GM18498 (cell line): ENCODE data around the gene AKT2.
"Not testable (repeated sequence)": the region's sequence is repeated elsewhere in the genome, so short reads cannot be mapped to it uniquely, and the experiment has no call there.

Experiments
- ATAC-seq: cut with Tn5 transposase; IDR thresholded peaks from one replicate; pipeline ENCODE4 v1.9.1; 2021; ENCODE audit warnings: mild to moderate bottlenecking, moderate library complexity; ENCODE audit not compliant: unreplicated experiment

Gene AKT2

DNA sequence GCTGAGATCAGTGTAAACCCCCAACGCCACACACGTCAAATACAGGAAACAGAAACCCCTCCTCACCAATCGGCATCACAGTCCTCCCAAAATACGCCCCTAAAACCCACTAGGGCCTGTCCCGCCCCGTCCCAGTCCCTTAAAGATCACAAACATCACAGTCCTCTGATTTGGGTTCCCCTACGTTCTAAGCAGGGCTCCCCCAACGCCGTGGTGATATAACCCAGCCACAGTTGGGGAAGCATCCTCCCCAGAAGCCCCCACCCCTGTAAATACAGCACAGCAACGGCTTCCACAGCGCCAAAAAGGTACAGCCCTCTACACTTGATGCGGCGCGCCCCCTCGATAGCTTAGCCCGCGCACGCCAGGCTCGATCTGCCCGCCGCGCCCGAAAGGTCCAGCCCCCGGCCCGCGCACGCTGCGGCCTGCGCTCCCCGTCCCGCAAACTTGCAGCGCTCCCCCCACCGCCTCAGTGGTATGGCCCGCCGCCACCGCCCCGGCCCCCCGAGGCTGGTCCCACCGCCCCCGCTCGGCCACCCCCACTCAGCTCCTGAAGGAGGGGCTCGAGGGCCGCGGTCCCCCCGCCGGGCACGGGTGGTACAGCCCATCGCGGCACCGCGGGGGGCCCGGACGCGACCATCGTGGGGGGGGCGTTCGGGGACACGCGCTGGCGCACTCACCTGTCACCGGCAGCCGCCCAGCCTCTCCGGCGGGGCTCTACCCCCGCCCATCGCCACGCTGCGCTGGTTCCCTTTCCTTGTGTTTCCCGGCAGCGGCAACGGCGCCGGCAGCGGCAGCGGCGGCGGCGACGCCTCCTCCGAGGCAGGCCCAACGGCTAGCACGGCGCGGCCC is at the start of gene AKT2:
Gene AKT2, minus strand, starts transcription at position 845 of the 852 bp plus-strand sequence. CDS start 20,078 bp downstream, outside the sequence.
- peak; percentile 40 for ATAC-seq

DNA sequence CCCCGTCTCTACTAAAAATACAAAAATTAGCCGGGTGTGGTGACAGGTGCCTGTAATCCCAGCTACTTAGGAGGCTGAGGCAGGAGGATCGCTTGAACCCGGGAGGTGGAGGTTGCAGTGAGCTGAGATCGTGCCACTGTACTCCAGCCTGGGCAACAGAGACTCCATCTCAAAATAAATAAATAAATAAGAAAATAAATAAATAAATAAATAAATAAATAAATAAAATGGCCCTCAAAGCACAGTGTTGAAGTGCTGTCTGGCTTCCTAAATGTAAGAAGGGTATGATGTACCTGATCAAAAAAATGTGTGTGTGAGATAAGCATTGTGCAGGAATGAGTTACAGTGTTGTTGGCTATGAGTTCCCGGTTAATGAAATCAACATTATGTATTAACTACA is 47.9 kb upstream of the AKT2 start:
- ATAC-seq, result not testable (repeated sequence)

DNA sequence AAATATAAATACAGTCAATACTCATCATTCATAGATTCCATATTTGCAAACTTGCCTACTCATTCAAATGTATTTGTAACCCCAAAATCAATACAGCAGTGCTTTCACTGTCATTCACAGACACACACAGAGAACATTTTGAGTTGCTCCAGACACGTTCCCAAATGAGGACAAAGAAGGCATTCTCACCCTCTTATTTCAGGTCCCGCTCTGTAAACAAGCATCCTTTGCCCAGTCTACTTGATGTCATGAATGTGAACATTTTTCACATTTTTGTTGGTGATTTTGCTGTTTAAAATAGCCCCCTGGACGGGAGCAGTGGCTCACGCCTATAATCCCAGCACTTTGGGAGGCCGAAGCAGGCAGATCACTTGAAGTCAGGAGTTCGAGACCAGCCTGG is 47.5 kb upstream of the AKT2 start:
- no peak for ATAC-seq

DNA sequence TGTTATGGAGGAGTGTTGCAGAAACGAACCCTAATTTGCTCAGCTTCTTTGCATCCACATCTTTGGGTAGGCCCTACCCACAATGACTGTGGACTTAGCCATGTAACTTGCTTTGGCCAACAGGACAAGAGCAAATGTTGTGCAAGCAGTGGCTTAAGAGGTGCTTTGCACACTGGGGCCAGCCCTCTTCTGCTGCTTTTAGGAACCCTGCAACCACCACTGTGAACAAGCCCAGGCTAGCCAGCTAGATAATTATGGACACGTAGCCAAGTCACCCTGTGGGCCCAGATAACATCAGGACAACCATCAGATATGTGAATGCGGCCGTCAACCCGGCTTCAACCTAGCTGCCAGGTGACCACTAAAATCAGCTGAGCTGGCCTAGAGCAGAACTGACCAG is 45.9 kb upstream of the AKT2 start:
- ATAC-seq, result no peak

DNA sequence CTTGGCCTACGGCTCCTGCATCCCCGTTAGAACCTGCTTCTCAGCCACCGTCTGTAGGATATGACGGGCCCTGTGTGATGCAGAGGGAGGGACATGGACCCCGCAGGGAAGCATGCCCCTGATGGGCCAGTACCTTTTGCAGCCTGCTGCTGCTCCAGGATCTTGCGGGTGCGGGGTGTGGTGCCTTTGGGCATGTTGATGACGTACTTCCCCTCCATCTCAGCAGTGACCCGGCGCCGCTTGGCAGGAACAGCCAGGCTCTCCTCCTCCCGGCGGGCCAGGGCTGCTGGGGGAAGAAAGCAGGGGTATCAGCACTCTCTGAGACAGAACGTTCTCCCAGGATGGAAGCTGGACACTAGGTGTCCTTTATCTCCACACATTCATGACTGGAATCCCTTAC is 41.1 kb upstream of the AKT2 start:
- ATAC-seq, result no peak

DNA sequence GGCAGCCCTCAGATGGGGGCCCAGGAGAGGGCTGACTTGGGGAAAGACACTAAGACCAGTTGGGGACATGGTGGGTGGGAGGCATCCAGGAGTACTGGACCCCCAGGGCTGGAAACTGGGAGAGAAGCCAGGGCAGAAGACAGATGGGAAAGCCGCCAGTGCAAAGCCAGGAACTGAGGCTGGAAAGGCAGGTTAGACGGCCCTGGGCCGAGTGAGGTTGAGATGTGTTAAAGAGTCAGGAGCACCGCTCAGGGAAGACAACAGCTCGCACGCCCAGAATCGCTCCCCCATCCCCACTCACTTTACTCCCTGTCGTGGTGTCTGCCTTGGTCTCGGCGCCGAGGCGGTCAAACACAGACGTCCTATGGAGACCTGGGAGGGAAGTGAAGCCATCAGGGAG is 38.6 kb upstream of the AKT2 start:
- no peak for ATAC-seq

DNA sequence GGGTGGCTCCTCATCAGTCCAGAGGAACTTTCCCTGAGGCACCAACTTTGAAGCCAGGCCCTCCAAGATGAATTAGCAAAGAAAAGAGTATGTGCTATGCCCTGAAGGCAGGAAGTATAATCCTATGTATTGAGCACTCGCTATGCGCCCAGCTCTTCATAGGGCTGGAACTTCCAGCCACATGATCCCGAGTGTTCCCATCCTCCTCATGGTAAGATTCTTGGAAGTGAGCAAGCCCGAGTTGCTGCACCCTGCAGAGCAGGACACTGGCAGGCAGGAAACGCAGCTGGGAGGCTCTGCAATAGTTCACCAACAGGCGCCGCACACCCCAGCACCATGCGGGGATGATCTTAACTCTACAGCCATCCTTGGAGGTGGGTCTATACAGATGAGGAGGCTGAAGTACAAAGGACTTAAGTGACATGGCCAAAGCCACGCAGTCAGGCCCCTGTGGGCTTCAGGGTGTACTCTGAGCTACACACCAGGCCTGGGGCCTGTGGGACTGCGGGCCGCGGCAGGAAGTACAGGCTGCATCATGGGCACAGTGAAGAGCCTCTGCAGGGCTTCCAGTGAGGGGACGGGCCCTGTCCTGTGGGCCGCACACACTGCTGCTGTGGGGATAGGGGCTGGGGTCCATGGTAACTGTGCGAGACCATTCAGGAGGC is 37.9 kb upstream of the AKT2 start:
- no peak for ATAC-seq

DNA sequence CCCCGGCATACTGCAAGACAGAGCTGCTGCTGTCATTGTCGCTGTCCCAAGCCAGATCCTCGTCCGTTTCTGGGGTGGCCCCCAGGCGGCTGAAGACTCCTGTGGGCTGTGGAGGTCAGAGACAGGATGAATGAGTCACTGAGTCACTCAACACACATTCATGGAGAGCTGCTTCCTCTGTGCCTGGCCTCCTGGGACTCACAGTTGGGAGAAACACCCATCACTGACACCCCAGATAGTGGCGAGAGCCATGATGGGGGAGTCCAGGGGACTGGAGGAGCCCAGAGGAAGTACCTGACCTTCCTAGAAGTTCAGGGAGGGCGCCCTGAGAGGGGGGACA is 37.1 kb upstream of the AKT2 start:
- ATAC-seq, result no peak

DNA sequence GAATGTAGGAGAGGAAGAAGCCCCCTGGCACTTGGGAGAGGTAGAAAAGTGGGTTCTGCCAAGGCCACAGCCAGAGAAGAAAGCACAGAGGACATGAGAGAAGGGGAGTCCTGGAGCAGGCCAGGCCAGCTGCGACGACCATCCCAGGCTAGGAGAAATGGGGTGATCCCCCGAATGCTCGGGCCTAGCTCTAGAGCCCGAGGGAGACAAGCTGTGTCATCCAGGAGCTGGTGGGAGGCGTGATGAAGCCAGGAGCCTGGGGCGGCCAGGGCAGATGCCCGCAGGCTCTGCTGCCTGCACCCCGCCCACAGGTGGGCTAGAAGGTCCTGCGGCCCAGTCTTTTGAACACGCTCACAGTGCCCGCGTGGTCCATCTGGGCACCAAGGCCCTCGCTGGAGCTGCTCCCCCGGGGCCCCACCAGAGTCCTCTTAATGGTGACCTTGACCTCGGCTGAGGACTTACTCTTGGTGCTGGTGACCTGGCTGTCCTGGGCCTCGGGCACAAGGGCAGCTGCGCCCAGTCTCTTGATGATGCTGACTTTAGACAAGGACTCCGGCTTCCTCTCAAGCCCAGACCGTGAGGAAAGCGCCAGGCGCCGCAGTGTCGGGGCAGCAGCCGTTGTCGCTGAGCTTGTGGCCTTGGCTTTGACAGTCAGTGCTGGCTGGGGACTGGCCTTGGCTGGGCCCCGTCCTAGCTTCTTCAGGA is 36.6 kb upstream of the AKT2 start:
- no peak for ATAC-seq

DNA sequence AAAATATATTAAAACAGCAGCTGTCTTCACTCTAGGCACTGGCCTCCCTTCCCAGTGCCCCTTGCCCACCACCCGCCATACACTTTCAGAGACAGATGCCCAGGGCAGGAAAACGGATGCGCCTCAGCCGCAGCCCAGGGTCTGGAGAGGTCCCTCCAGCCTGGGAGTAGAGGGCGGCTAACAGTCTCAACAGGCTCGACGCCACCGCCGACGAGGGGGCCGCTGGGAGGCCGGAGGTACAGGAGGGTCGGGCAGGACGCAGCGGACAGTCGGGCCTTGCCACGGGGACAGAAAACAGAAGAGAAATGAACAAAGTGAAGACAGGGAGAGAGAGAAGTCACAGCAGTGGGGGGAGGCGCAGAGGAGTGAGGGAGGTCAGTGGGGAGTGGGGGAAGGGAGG is 35.9 kb upstream of the AKT2 start:
- no peak for ATAC-seq

DNA sequence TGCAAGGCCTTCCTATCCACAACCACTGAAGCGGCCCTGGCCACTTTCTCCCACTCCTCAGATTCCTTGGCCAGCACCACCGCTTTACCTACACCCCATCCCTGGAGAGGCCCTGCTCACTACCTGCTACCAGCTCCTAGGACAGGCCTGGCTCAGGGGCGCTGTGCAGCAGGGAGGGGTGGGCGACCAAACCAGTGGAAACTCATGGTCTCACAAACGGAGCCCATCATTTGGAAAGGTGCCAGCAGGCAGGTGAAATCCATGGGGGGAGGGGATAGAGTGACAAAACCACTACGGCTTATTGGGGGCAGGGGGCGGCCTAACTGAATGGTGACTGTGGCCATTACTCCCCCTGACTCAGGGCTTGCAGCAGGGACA is 35.4 kb upstream of the AKT2 start:
- no peak for ATAC-seq

DNA sequence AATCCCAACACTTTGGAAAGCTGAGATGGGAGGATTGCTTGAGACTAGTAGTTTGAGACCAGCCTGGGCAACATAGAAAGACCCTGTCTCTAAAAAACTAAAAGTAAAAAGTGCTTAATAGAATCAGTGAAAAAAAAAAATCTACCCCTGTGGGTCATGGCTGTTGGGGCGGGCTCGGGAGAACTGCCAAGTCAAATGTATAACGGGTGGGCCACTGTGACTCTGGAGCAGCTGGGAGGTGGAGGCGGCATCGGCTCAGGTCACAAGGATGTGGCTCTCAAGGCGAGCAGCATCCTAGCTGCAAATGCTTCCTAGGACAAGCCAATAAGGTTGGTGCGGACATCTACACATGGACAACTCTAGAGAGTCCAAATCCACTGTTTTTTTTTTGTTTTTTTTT is 32.2 kb upstream of the AKT2 start:
- no peak for ATAC-seq

DNA sequence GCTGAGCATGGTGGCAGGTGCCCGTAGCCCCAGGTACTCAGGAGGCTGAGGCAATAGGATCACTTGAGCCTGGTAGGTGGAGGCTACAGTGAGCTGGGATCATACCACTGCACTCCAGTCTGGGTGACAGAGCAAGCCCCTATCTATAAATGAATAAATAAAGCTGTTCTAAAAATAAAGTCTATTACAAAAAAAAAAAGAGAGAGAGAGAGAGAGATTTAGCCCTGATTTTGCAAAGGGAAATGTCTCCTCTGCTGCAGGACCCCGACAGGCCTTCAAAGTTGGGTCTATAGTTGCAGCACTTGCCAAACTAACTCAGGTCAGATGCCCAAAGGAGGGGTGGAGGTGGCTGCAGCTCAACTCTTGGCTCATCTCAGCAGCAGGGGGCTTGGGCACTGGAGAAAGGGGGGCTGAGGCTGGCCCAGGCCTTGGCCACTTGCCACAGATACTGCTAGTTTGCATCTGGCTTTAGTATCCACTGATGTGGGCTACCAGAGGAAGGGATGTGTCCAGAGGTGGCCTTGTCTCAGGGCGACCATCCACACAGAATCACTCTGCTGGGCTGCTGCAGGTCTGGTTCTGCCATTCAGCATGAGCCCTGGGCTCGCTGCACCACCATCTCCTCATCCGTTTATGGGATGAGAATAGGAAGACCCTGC is 30.8 kb upstream of the AKT2 start:
- ATAC-seq, result no peak

DNA sequence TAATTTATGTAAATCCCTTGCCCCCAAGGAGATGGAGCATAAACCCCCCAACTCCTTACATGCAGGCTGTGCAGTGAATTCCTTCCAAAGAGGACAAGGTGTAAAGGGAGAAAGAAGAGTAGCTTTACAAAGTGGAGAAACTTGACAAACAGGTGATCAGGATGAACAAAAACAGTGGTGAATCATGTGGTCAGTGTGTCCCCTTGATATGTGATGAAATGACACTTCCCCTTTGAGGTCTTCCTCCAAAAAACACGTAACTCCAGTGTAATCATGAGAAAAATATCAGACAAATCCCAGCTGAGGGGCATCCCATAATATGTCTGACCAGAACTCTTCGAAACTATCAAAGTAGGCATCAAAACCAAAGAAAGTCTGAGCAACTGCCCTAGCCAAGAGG is 29.5 kb upstream of the AKT2 start:
- no peak for ATAC-seq

DNA sequence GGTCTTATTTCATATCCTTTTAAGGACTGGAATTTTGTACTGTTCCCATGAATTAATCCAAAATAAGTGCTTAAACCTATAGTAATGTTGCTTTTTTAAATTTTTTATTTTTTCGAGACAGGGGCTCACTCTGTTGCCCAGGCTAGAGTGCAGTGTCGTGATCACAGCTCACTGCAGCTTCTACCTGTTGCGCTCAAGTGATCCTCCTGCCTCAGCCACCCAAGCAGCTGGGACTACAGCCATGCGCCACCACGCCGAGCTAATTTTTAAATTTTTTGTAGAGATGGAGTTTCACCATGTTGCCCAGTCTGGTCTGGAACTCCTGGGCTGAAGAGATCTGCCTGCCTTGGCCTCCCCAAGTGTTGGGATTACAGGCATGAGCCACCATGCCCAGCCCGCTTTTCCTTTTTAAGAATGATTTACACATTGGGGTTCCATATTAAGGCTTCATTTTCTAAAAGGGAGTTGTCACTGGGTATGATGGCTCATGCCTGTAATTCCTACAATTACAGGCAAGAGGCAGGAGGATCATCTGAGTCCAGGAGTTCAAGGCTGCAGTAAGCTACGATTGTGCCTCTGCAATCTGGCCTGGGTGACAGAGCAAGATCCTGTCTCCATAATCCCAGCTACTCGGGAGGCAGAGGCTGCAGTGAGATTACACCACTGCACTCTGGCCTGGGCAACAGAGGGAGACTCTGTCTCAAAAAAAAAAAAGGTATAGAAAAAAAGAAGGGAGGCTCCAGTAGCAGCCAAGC is 28.3 kb upstream of the AKT2 start:
- ATAC-seq, result no peak

DNA sequence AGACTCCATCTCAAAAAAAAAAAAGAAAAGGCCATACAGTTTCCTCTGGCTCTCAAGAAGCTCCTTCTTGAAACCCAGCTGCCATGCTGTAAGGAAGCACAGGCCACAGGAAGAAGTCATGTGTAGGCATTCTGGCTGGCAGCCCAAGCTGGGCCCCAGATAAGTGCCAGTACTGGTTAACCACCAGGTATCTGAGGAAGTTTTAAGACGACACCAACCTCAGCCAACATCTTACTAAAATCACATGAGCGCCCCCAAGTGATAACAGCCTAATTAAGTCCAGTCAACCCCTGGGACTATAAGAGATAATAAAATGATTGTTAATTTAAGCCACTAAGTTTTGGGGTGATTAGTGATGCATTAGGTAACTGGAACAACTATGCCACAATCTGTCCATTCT is 27.4 kb upstream of the AKT2 start:
- no peak for ATAC-seq

DNA sequence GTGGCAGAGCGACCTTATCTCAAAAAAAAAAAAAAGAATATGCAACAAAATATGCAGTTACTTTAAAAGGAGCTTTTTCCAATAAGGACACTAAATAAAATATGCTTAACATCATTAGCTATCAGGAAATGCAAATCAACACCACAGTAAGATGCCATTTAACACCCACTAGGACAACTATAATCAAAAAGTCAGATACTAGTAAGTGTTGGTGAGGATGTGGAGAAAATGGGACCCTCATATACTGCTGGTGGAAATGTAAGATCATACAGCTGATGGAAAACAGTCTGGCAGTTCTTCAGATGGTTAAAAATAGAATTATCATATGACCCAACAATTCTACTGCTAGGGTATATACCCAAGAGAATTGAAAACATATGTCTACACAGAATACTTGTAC is 24.5 kb upstream of the AKT2 start:
- ATAC-seq, result no peak

DNA sequence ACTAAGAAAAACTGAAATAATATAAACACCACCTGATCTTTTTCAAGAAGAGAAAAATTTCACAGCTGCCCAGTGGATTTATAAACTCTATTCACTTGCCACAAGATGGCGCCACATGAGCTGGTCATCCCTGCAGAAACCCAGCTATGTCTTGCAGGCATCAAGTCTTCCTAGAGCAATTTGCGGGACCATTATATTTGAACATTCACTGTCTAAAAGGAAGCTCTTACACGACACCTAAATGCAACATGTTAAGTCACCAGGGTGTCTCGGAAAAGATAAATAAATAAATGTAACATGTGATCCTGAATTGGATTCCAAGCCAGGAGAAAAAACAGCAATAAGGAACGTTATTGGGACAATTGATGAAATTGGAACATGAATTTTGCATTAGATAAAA is 20.3 kb upstream of the AKT2 start:
- no peak for ATAC-seq

DNA sequence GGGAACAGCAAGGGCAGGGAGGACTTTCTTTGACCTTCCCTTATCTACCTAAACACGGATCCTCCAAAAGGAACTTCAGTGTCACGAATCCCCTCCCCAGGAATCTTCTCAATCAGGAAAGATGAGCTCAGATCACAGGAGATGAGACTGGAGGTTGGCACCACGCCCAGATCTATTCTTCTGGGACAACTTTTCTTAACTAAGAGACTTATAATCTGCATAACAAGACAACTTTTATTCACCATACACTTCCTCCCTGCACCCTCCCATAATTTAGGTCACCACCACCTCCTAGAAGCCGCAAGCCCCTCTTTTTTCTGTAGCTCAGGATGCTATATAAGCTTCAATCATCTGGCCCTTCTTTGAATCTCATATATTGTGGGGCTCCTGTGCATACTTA is 19.2 kb upstream of the AKT2 start:
- no peak for ATAC-seq

DNA sequence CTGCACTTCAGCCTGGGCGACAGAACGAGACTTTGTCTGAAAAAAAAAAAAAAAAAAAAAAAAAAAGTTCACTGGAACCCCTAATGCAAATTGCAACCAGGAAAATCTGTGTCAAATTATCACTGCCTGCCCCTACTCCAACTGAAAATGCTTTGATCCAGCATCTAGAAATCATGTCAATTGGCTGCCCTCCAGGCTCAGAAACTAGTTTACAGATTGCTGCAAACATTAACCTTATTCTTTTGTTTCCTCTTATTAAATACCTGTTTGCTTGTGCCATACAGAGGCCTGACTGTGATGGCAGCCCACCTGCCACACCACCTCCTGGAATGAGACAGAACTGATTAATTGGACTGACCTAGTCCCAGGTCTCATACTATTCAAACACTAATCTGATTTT is 18.6 kb upstream of the AKT2 start:
- ATAC-seq, result no peak
